ENCODE results near the gene ST8SIA6.

The ST8SIA6 gene

GRCh38 chr10:17479822-17480221 is 25.4 kb upstream of the ST8SIA6 start:
- no peak for ATAC-seq
- TF ChIP-seq ISL1 (CRISPR knock-in tag; IDR thresholded peaks at IDR 0.05) = no peak
- no peak for TF ChIP-seq ESRRG (CRISPR knock-in tag; IDR thresholded peaks at IDR 0.05)
- no peak for TF ChIP-seq ZNF8 (CRISPR knock-in tag; IDR thresholded peaks at IDR 0.05)
- TF ChIP-seq ZFP30 (CRISPR knock-in tag; IDR thresholded peaks at IDR 0.05) = no peak
- TF ChIP-seq TCF4 (CRISPR knock-in tag; IDR thresholded peaks at IDR 0.05; ENCODE audit: borderline replicate concordance) = no peak
- TF ChIP-seq GLIS3 (CRISPR knock-in tag; IDR thresholded peaks at IDR 0.05) = no peak
- no peak for TF ChIP-seq BACH2 (CRISPR knock-in tag; IDR thresholded peaks at IDR 0.05; ENCODE audit: borderline replicate concordance)
- no peak for TF ChIP-seq RARB (CRISPR knock-in tag; IDR thresholded peaks at IDR 0.05)
- TF ChIP-seq SNAI2 (CRISPR knock-in tag; IDR thresholded peaks at IDR 0.05) = no peak

GRCh38 chr10:17479015-17479615 is 24.7 kb upstream of the ST8SIA6 start:
- no peak for ATAC-seq
- no peak for TF ChIP-seq ZFP3 (CRISPR knock-in tag; IDR thresholded peaks at IDR 0.05)
- no peak for TF ChIP-seq SNAI2 (CRISPR knock-in tag; IDR thresholded peaks at IDR 0.05)
- no peak for TF ChIP-seq OSR1 (CRISPR knock-in tag; IDR thresholded peaks at IDR 0.05)
- TF ChIP-seq RARB (CRISPR knock-in tag; IDR thresholded peaks at IDR 0.05) = no peak
- no peak for TF ChIP-seq ZNF8 (CRISPR knock-in tag; IDR thresholded peaks at IDR 0.05)
- TF ChIP-seq ZNF70 (CRISPR knock-in tag; IDR thresholded peaks at IDR 0.05) = no peak
- TF ChIP-seq CREB5 (CRISPR knock-in tag; IDR thresholded peaks at IDR 0.05; ENCODE audit: low read depth) = no peak
- no peak for TF ChIP-seq CSDC2 (CRISPR knock-in tag; IDR thresholded peaks at IDR 0.05)
- no peak for TF ChIP-seq ZC3H10 (CRISPR knock-in tag; IDR thresholded peaks at IDR 0.05)
- no peak for TF ChIP-seq TCF4 (CRISPR knock-in tag; IDR thresholded peaks at IDR 0.05; ENCODE audit: borderline replicate concordance)
- TF ChIP-seq ARNTL (CRISPR knock-in tag; IDR thresholded peaks at IDR 0.05; ENCODE audit: borderline replicate concordance, low read depth) = no peak
- no peak for TF ChIP-seq ZNF565 (CRISPR knock-in tag; conservative IDR thresholded peaks at IDR 0.05; ENCODE audit: low read depth)
- no peak for TF ChIP-seq BACH2 (CRISPR knock-in tag; IDR thresholded peaks at IDR 0.05; ENCODE audit: borderline replicate concordance)
- no peak for TF ChIP-seq ISL1 (CRISPR knock-in tag; IDR thresholded peaks at IDR 0.05)
- no peak for TF ChIP-seq CSRNP3 (CRISPR knock-in tag; IDR thresholded peaks at IDR 0.05)
- TF ChIP-seq ZFP30 (CRISPR knock-in tag; IDR thresholded peaks at IDR 0.05) = no peak
- no peak for TF ChIP-seq PPARA (CRISPR knock-in tag; IDR thresholded peaks at IDR 0.05; ENCODE audit: borderline replicate concordance)
- no peak for TF ChIP-seq POU6F1 (CRISPR knock-in tag; IDR thresholded peaks at IDR 0.05; ENCODE audit: borderline replicate concordance, low read depth)
- no peak for TF ChIP-seq TOX (CRISPR knock-in tag; IDR thresholded peaks at IDR 0.05; ENCODE audit: borderline replicate concordance)

GRCh38 chr10:17476073-17476472 is 21.7 kb upstream of the ST8SIA6 start:
- TF ChIP-seq TSHZ2 (CRISPR knock-in tag; IDR thresholded peaks at IDR 0.05) (no peak), SNAI2 (CRISPR knock-in tag; IDR thresholded peaks at IDR 0.05) (no peak), RARB (CRISPR knock-in tag; IDR thresholded peaks at IDR 0.05) (no peak), ZNF70 (CRISPR knock-in tag; IDR thresholded peaks at IDR 0.05) (no peak), ARNTL (CRISPR knock-in tag; IDR thresholded peaks at IDR 0.05; ENCODE audit: borderline replicate concordance, low read depth) (no peak), ZFP30 (CRISPR knock-in tag; IDR thresholded peaks at IDR 0.05) (no peak), PATZ1 (CRISPR knock-in tag; IDR thresholded peaks at IDR 0.05; ENCODE audit: borderline replicate concordance) (no peak), CREB5 (CRISPR knock-in tag; IDR thresholded peaks at IDR 0.05; ENCODE audit: low read depth) (no peak), ZFP3 (CRISPR knock-in tag; IDR thresholded peaks at IDR 0.05) (no peak), OSR1 (CRISPR knock-in tag; IDR thresholded peaks at IDR 0.05) (no peak), CSDC2 (CRISPR knock-in tag; IDR thresholded peaks at IDR 0.05) (no peak), ZC3H10 (CRISPR knock-in tag; IDR thresholded peaks at IDR 0.05) (no peak), BACH2 (CRISPR knock-in tag; IDR thresholded peaks at IDR 0.05; ENCODE audit: borderline replicate concordance) (no peak), GLIS3 (CRISPR knock-in tag; IDR thresholded peaks at IDR 0.05) (no peak), CSRNP3 (CRISPR knock-in tag; IDR thresholded peaks at IDR 0.05) (no peak), ZNF565 (CRISPR knock-in tag; conservative IDR thresholded peaks at IDR 0.05; ENCODE audit: low read depth) (no peak), PPARA (CRISPR knock-in tag; IDR thresholded peaks at IDR 0.05; ENCODE audit: borderline replicate concordance) (no peak)
- no peak for ATAC-seq
